T-cell (primary cell): ENCODE data around the gene ST8SIA4. TPM values are rescaled to one million over a fixed set of nuclear protein-coding genes. Genes with fewer than 3 reads are reported as not detected.

ENCODE experiments used
- ATAC-seq, 4 experiments: fragments of 200-7000 bp in 3 of 4; fragments of 150-1000 bp in 1 of 4; cut with Tn5 transposase; replicated peaks in 1 of 4; 1 replicate in 3 of 4; 2 replicates in 1 of 4; pipeline ENCODE4 v1.10.0; 2021; ENCODE audit warnings: moderate library complexity in 3 of 4, mild to moderate bottlenecking in 2 of 4, moderate number of reproducible peaks in 1 of 4
- CTCF ChIA-PET, 2 donors: fragments of 300-600 bp; sonication (Branson Sonifier 250); formaldehyde crosslinking; loops; one replicate each; lab custom pipeline; 2022; ENCODE audit warnings: antibody characterized with exemption in 2 of 2; lab: Charles Lee
- POLR2A ChIA-PET, 2 donors: fragments of 300-600 bp; sonication (Branson Sonifier 250); formaldehyde crosslinking; loops; one replicate each; lab custom pipeline; 2022; ENCODE audit warnings: antibody characterized with exemption in 2 of 2; lab: Charles Lee
- DNase-seq, 35 experiments: peaks; one replicate each; pipeline versions ENCODE4 v3.0.0 to v3.0.0-alpha.2; 2013 to 2023
- H3K27ac ChIP-seq: one replicate; pipeline ENCODE4 v1.5.1; 2013; ENCODE audit warnings: low read length
- H3K27me3 ChIP-seq, 2 experiments: replicated peaks in 1 of 2; 1 replicate in 1 of 2; 2 replicates in 1 of 2; pipeline versions ENCODE4 v1.6.1 to v1.7.0; 2013; ENCODE audit warnings: low read length in 1 of 2, mixed read lengths in 1 of 2; ENCODE audit not compliant: control insufficient read depth in 2 of 2, insufficient read depth in 2 of 2; ENCODE audit errors: extremely low read depth in 1 of 2
- H3K36me3 ChIP-seq, 2 donors: 1 replicate in 1 of 2; 2 replicates in 1 of 2; pipeline versions ENCODE4 v1.6.1 to v1.7.0; 2013; ENCODE audit warnings: low read length in 1 of 2; ENCODE audit not compliant: control insufficient read depth in 2 of 2, insufficient read depth in 1 of 2; ENCODE audit errors: extremely low read depth in 1 of 2
- H3K4me1 ChIP-seq, 2 experiments: 1 replicate in 1 of 2; 2 replicates in 1 of 2; pipeline versions ENCODE4 v1.6.1 to v1.7.0; 2013; ENCODE audit warnings: low read length in 2 of 2, mixed read lengths in 1 of 2; ENCODE audit not compliant: insufficient read depth in 2 of 2, control insufficient read depth in 1 of 2; ENCODE audit errors: extremely low read depth in 1 of 2
- H3K4me3 ChIP-seq, 2 donors: 1 replicate in 1 of 2; 2 replicates in 1 of 2; pipeline versions ENCODE4 v1.5.1 to v1.7.0; 2013; ENCODE audit warnings: mild to moderate bottlenecking in 2 of 2, low read length in 1 of 2, moderate library complexity in 1 of 2; ENCODE audit not compliant: control insufficient read depth in 1 of 2; ENCODE audit errors: extremely low read depth in 1 of 2
- H3K9me3 ChIP-seq: 2 replicates; pipeline ENCODE4 v1.7.0; 2013
- H3K27ac Mint-ChIP-seq, 2 donors: one replicate each; pipeline ENCODE4 v1.8.0; 2020 to 2021; ENCODE audit warnings: mild to moderate bottlenecking in 2 of 2, mixed read lengths in 2 of 2
- H3K27me3 Mint-ChIP-seq, 2 donors: one replicate each; pipeline ENCODE4 v1.8.0; 2021 to 2022; ENCODE audit warnings: mixed read lengths in 2 of 2
- H3K36me3 Mint-ChIP-seq: one replicate; pipeline ENCODE4 v1.8.0; 2021; ENCODE audit warnings: mixed read lengths
- H3K4me1 Mint-ChIP-seq, 3 donors: one replicate each; pipeline ENCODE4 v1.8.0; 2020 to 2022; ENCODE audit warnings: mixed read lengths in 3 of 3, mild to moderate bottlenecking in 1 of 3
- H3K4me3 Mint-ChIP-seq, 3 donors: one replicate each; pipeline ENCODE4 v1.8.0; 2020 to 2022; ENCODE audit warnings: mild to moderate bottlenecking in 3 of 3, mixed read lengths in 3 of 3, moderate library complexity in 3 of 3
- H3K9me3 Mint-ChIP-seq, 3 donors: one replicate each; pipeline ENCODE4 v1.8.0; 2020 to 2022; ENCODE audit warnings: mixed read lengths in 3 of 3
- WGBS: methylation state at CpG from one replicate; pipeline ENCODE4 v1.1.5; 2013; ENCODE audit warnings: missing lambda C conversion rate; ENCODE audit not compliant: insufficient coverage; 5-methylcytosine and 5-hydroxymethylcytosine counted together
- total RNA-seq, 35 experiments: library from RNA in 6 of 35; stranded (reverse) in 6 of 35; fragments of 120-200 nt in 1 of 35; gene quantifications; one replicate each; pipeline versions ENCODE4 v1.2.1 to v1.2.4 and lab custom pipeline; 2013 to 2026

The ST8SIA4 gene
- total RNA-seq, 5 donors from 2014 or later (not counting 1 experiment from before 2014, with no cell fraction given): 27.0 to 36.9 (median 28.8) TPM

DNA sequence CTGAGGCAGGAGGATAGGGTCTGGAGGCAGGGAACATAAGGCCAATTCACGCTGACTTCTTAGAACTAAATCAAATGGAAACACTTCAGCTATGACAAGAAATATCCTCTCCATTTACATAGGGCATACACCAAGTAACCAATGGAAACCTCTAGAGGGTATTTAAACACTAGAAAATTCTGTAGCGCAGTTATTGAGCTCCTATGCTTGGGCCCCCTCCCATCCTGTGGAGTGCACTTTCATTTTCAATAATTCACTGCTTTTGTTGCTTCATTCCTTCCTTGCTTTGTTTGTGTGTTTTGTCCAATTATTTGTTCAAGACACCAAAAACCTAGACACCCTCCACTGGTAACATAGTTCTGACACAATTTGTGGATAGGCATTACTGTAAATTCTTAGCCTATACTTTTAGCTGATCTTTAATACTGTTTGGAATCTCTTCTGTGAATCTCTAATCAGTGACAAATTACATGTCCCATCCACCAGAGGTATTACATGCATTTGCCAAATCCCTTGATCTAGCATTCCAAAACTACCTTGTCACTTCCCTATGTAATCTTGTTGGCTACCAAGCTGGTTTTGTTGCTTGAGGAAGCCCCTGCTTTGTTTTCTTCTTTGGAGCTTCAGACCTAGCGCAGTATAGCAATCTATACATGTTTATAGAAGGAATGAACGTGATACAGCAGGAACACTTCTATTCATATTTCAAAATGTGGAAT, 61.6 kb downstream of the ST8SIA4 start:
- POLR2A ChIA-PET: interaction anchor here in 1 of 2 donors (0.6 to 3.3 kb wide), 4 partner anchors 16 to 61 kb away, joined by 3 to 22 read pairs (median 6); partner anchors contain the start of gene ST8SIA4

DNA sequence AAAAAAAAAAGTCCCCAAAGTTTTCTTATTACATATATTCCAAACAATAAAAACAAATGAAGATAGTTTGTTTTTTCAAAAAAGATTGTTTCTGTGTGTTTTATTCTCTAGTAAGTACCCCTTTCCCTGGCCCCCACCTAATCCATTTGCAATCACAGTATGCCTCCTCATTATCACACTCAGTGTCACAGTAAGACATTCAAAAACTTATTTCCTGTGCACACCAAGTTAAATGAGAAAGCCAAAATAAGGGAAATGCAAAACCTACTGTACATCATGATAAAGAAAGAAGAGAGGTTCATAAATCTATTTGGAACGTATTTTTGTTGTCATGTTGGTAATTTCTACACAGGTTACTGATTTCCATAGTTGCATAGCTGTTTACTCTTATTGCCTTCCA, 62.3 kb downstream of the ST8SIA4 start:
- H3K4me1 ChIP-seq: peaks cover 3 to 21% of the 10 kb centered on the region in 2 experiments
- peaks cover 0 to 4% of the 10 kb centered on the region in 2 donors for H3K36me3 ChIP-seq
- no CpG with 5 or more reads among the region's 1 CpG for WGBS
- POLR2A ChIA-PET: interaction anchor here in 1 of 2 donors (0.8 to 3.3 kb wide), 2 partner anchors 60 to 62 kb away, joined by 5 to 22 read pairs; partner anchors contain the start of gene ST8SIA4
- no peaks in the 10 kb centered on the region for H3K27me3 ChIP-seq
- Mint-ChIP-seq H3K9me3 (no peaks in the 10 kb centered on the region), H3K4me3 (peak overlapping the region; percentile 62 to 76 (median 63)), H3K27me3 (no peaks in the 10 kb centered on the region), H3K27ac (peak overlapping the region; percentile 86 to 88), H3K4me1 (peaks cover 61 to 67% (median 62%) of the 10 kb centered on the region in 3 donors), H3K36me3 (peaks cover 29% of the 10 kb centered on the region)
- H3K9me3 ChIP-seq: no peaks in the 10 kb centered on the region
- H3K4me3 ChIP-seq: no peak overlapping the region
- ATAC-seq (no peak), DNase-seq (peak in 1 of 35 experiments; percentile 23)
- H3K27ac ChIP-seq: peak overlapping the region; percentile 47
- CTCF ChIA-PET: interaction anchor here in 1 of 2 donors (7.1 kb wide), 1 partner anchor 61 kb away, joined by 50 read pairs; the partner anchor contains the start of gene ST8SIA4

More for the DNA sequence above, 61.6 kb downstream of the ST8SIA4 start:
- H3K27me3 ChIP-seq: no peaks in the 10 kb centered on the region
- no peaks in the 10 kb centered on the region for H3K9me3 Mint-ChIP-seq
- peak overlapping the region; percentile 47 for H3K27ac ChIP-seq
- peak in 1 of 35 experiments; percentile 22 for DNase-seq
- H3K4me1 Mint-ChIP-seq: peaks cover 64 to 71% (median 67%) of the 10 kb centered on the region in 3 donors
- peaks cover 0 to 2% of the 10 kb centered on the region in 2 donors for H3K36me3 ChIP-seq
- peak overlapping the region; percentile 86 to 88 for H3K27ac Mint-ChIP-seq
- H3K9me3 ChIP-seq: no peaks in the 10 kb centered on the region
- no peaks in the 10 kb centered on the region for H3K27me3 Mint-ChIP-seq
- H3K36me3 Mint-ChIP-seq: peaks cover 34% of the 10 kb centered on the region
- no peak overlapping the region for H3K4me3 ChIP-seq
- no CpG with 5 or more reads among the region's 4 CpGs for WGBS
- H3K4me1 ChIP-seq: peaks cover 3 to 21% of the 10 kb centered on the region in 2 experiments
- ATAC-seq: peak in 3 of 4 experiments; percentile 28 to 55 (median 33)
- CTCF ChIA-PET: interaction anchor here (0.7 to 7.1 kb wide), 5 partner anchors 56 to 62 kb away, joined by 3 to 50 read pairs (median 5); partner anchors contain the start of gene ST8SIA4 (in 2 of the 2)
- H3K4me3 Mint-ChIP-seq: peak overlapping the region; percentile 62 to 76 (median 63)

DNA sequence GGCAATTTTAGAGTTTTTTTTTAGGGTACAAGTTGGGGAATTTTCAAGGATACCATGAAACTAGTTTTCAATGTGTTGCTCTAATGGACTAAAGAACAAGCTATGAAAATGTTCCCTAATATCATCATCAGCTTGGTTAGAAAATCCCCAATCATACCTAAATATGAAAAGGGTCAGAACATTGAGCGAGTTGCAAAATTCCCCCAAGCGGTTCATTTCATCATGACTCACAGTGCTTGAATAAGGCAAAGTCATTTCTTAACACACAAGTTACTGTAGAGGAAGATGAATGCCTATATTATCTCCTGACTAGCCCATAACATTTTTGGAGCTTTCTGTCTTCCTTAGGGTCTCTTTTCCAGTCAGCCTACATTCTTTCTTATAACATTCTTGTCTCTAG, 62.7 kb downstream of the ST8SIA4 start:
- CTCF ChIA-PET: interaction anchor here in 1 of 2 donors (7.1 kb wide), 1 partner anchor 61 kb away, joined by 50 read pairs; the partner anchor contains the start of gene ST8SIA4
- Mint-ChIP-seq H3K4me1 (peaks cover 65 to 69% (median 65%) of the 10 kb centered on the region in 3 donors), H3K9me3 (no peaks in the 10 kb centered on the region), H3K27me3 (no peaks in the 10 kb centered on the region), H3K36me3 (peaks cover 32% of the 10 kb centered on the region), H3K27ac (peak overlapping the region; percentile 86 to 88), H3K4me3 (peak overlapping the region in 1 of 3 donors; percentile 63)
- DNase-seq (peak in 6 of 35 experiments; percentile 1 to 60 (median 6)), ATAC-seq (peak in 3 of 4 experiments; percentile 42 to 70 (median 51))
- Histone ChIP-seq H3K9me3 (no peaks in the 10 kb centered on the region), H3K36me3 (peaks cover 0 to 4% of the 10 kb centered on the region in 2 donors), H3K4me3 (no peak overlapping the region), H3K4me1 (peaks cover 3 to 21% of the 10 kb centered on the region in 2 experiments), H3K27me3 (no peaks in the 10 kb centered on the region), H3K27ac (no peak overlapping the region)
- WGBS: no CpG with 5 or more reads among the region's 2 CpGs
- POLR2A ChIA-PET: interaction anchor here in 1 of 2 donors (0.8 to 3.3 kb wide), 2 partner anchors 60 to 62 kb away, joined by 5 to 22 read pairs; partner anchors contain the start of gene ST8SIA4

DNA sequence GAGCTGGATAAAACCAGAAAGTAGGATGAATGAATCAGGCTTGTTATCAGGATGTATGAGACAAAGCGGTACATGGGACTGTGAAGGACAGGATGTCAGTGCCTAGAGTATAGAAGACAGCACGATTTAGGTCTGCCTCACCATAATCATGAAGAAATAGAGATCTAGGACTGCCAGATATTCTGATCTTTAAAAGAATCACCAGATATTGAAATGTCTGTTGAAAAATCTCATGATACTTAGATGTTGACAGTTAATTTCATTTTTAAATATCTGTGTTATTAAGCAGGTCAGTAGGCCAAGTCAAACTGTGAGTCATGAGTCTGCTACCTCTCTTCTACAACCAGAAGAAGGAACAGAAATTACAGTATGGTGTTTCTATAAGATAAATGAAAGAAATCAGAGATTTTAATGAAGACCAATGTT, 65.0 kb downstream of the ST8SIA4 start:
- WGBS: no CpG with 5 or more reads among the region's 2 CpGs
- Mint-ChIP-seq H3K4me3 (no peak overlapping the region), H3K36me3 (peaks cover 26% of the 10 kb centered on the region), H3K27ac (no peak overlapping the region), H3K9me3 (no peaks in the 10 kb centered on the region), H3K27me3 (no peaks in the 10 kb centered on the region), H3K4me1 (peaks cover 54 to 57% (median 55%) of the 10 kb centered on the region in 3 donors)
- DNase-seq (peak in 1 of 35 experiments; percentile 29), ATAC-seq (peak in 3 of 4 experiments; percentile 42 to 76 (median 47))
- H3K27ac ChIP-seq: no peak overlapping the region
- H3K36me3 ChIP-seq: peaks cover 0 to 2% of the 10 kb centered on the region in 2 donors
- H3K9me3 ChIP-seq: no peaks in the 10 kb centered on the region
- H3K4me3 ChIP-seq: no peak overlapping the region
- ChIA-PET POLR2A (interaction anchor here in 1 of 2 donors (0.6 kb wide), 1 partner anchor 64 kb away, joined by 3 read pairs; no protein-coding TSS in a partner anchor), CTCF (interaction anchor here (0.6 to 1.7 kb wide), 3 partner anchors 62 to 142 kb away, joined by 3 to 6 read pairs (median 4); no protein-coding TSS in a partner anchor)
- H3K4me1 ChIP-seq: peaks cover 3 to 19% of the 10 kb centered on the region in 2 experiments
- no peaks in the 10 kb centered on the region for H3K27me3 ChIP-seq

DNA sequence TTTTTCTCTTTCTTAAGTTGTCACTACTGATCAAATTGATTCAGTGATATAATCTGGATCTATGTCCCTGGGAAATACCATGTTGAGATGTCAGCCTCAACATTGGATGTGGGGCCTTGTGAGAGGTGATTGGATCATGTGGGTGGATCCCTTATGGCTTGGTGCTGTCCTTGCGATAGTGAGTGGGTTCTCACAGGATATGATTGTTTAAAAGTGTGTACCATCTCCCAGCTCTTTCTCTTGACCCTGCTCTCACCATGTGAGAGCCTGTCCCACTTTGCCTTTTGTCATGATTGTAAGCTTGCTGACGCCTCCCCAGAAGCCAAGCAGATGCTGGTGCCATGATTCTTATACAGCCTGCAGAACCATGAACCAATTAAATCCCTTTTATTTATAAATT, 68.6 kb downstream of the ST8SIA4 start:
- H3K9me3 ChIP-seq: no peaks in the 10 kb centered on the region
- H3K27ac ChIP-seq: no peak overlapping the region
- H3K4me3 ChIP-seq: no peak overlapping the region
- H3K36me3 Mint-ChIP-seq: peaks cover 37% of the 10 kb centered on the region
- H3K4me3 Mint-ChIP-seq: no peak overlapping the region
- no peaks in the 10 kb centered on the region for H3K27me3 Mint-ChIP-seq
- CTCF ChIA-PET: no interaction called here
- peaks cover 0 to 2% of the 10 kb centered on the region in 2 donors for H3K36me3 ChIP-seq
- H3K27ac Mint-ChIP-seq: no peak overlapping the region
- ATAC-seq: no peak
- H3K4me1 Mint-ChIP-seq: peaks cover 34 to 41% (median 35%) of the 10 kb centered on the region in 3 donors
- no peaks in the 10 kb centered on the region for H3K9me3 Mint-ChIP-seq
- peaks cover 0 to under 1% of the 10 kb centered on the region in 2 experiments for H3K4me1 ChIP-seq
- no peaks in the 10 kb centered on the region for H3K27me3 ChIP-seq
- WGBS: 100% methylated on average over 1 of the region's 2 CpGs
- POLR2A ChIA-PET: no interaction called here
- no peak for DNase-seq
